Sigmoid colon (tissue), 7 donors: ENCODE results near the gene OCEL1. TPM values are rescaled to one million over a fixed set of nuclear protein-coding genes. Genes with fewer than 3 reads are reported as not detected.

Experiments used
- polyA plus RNA-seq, 3 donors: library from polyadenylated mRNA; stranded (reverse); fragments of 200-250 nt; gene quantifications; one replicate each; pipeline ENCODE4 v1.2.3, GENCODE V29; 2013
- total RNA-seq, 4 donors: library from RNA; depleted of rRNA; stranded (reverse); fragments of >200 nt; gene quantifications; one replicate each; pipeline ENCODE4 v1.1.0, GENCODE V29; 2016
- donor health status: healthy with polysubstance abuse.
- donor health status: Bipolar disorder and iron deficiency.
- donor health status: healthy.

The OCEL1 gene
- total and polyA plus RNA-seq, 7 donors, result 7.5 to 79.8 (median 15.8) TPM

Other genes starting within 250 kb of the OCEL1 start
- 10 to 100 TPM in 1 of 4 donors, 1 to 10 TPM in 3; 2.4 to 14.4 (median 5.1) TPM for gene CPAMD8, start 199.4 kb upstream of the OCEL1 start, total RNA-seq
- gene CPAMD8, start 199.4 kb upstream of the OCEL1 start, polyA plus RNA-seq, result 1 to 10 TPM in 2 of 3 donors, under 1 TPM in 1; 0.60 to 2.3 (median 1.8) TPM
- gene HAUS8, start 150.8 kb upstream of the OCEL1 start, total RNA-seq, result 10 to 100 TPM in 2 of 4 donors, 1 to 10 TPM in 2; 6.7 to 14.1 (median 11.1) TPM
- gene HAUS8, start 150.8 kb upstream of the OCEL1 start, polyA plus RNA-seq, result 10 to 100 TPM in 2 of 3 donors, 1 to 10 TPM in 1; 9.6 to 14.8 (median 10.4) TPM
- gene MYO9B, start 150.4 kb upstream of the OCEL1 start, total RNA-seq, result 10 to 100 TPM; 42.8 to 95.0 (median 58.3) TPM
- 10 to 100 TPM; 24.6 to 85.9 (median 29.8) TPM for gene MYO9B, start 150.4 kb upstream of the OCEL1 start, polyA plus RNA-seq
- gene USE1, start 10.9 kb upstream of the OCEL1 start, total RNA-seq, result 10 to 100 TPM; 22.5 to 45.3 (median 37.8) TPM
- gene USE1, start 10.9 kb upstream of the OCEL1 start, polyA plus RNA-seq, result 10 to 100 TPM; 34.2 to 38.3 (median 34.7) TPM
- 10 to 100 TPM; 21.6 to 32.6 (median 27.8) TPM for gene NR2F6, start 19.7 kb downstream of the OCEL1 start, total RNA-seq
- 10 to 100 TPM; 45.0 to 72.1 (median 59.5) TPM for gene NR2F6, start 19.7 kb downstream of the OCEL1 start, polyA plus RNA-seq
- 10 to 100 TPM in 1 of 4 donors, 1 to 10 TPM in 3; 1.6 to 18.6 (median 4.4) TPM for gene USHBP1, start 38.5 kb downstream of the OCEL1 start, total RNA-seq
- gene USHBP1, start 38.5 kb downstream of the OCEL1 start, polyA plus RNA-seq, result 1 to 10 TPM in 1 of 3 donors, under 1 TPM in 2; 0.23 to 2.1 (median 0.60) TPM
- gene BABAM1, start 41.2 kb downstream of the OCEL1 start, total RNA-seq, result 100 to 1,000 TPM in 2 of 4 donors, 10 to 100 TPM in 2; 90.0 to 101 (median 98.7) TPM
- gene BABAM1, start 41.2 kb downstream of the OCEL1 start, polyA plus RNA-seq, result 10 to 100 TPM; 71.4 to 87.1 (median 83.7) TPM
- 1 to 10 TPM in 1 of 4 donors, under 1 TPM in 3; 0.49 to 1.1 (median 0.63) TPM for gene ANKLE1, start 55.7 kb downstream of the OCEL1 start, total RNA-seq
- gene ANKLE1, start 55.7 kb downstream of the OCEL1 start, polyA plus RNA-seq, result 1 to 10 TPM in 1 of 3 donors, not detected in 2; 1.3 TPM
- gene ABHD8, start 77.2 kb downstream of the OCEL1 start, total RNA-seq, result 10 to 100 TPM; 15.5 to 21.9 (median 18.8) TPM
- 1 to 10 TPM; 4.2 to 9.0 (median 7.4) TPM for gene ABHD8, start 77.2 kb downstream of the OCEL1 start, polyA plus RNA-seq
- gene MRPL34, start 79.6 kb downstream of the OCEL1 start, total RNA-seq, result 100 to 1,000 TPM; 174 to 390 (median 267) TPM
- gene MRPL34, start 79.6 kb downstream of the OCEL1 start, polyA plus RNA-seq, result 100 to 1,000 TPM; 217 to 476 (median 275) TPM
- 10 to 100 TPM in 2 of 4 donors, 1 to 10 TPM in 2; 6.1 to 10.3 (median 8.7) TPM for gene DDA1, start 83.3 kb downstream of the OCEL1 start, total RNA-seq
- 100 to 1,000 TPM in 1 of 3 donors, 10 to 100 TPM in 2; 57.1 to 101 (median 82.6) TPM for gene DDA1, start 83.3 kb downstream of the OCEL1 start, polyA plus RNA-seq
- gene ANO8, start 108.6 kb downstream of the OCEL1 start, total RNA-seq, result 10 to 100 TPM in 1 of 4 donors, 1 to 10 TPM in 3; 2.0 to 10.5 (median 2.7) TPM
- gene ANO8, start 108.6 kb downstream of the OCEL1 start, polyA plus RNA-seq, result 1 to 10 TPM in 2 of 3 donors, under 1 TPM in 1; 0.46 to 5.4 (median 1.2) TPM
- gene GTPBP3, start 111.3 kb downstream of the OCEL1 start, total RNA-seq, result 10 to 100 TPM in 3 of 4 donors, 1 to 10 TPM in 1; 4.6 to 22.2 (median 15.4) TPM
- 10 to 100 TPM in 1 of 3 donors, 1 to 10 TPM in 2; 3.7 to 16.0 (median 4.8) TPM for gene GTPBP3, start 111.3 kb downstream of the OCEL1 start, polyA plus RNA-seq
- 10 to 100 TPM; 10.5 to 34.6 (median 19.7) TPM for gene PLVAP, start 151.1 kb downstream of the OCEL1 start, total RNA-seq
- 10 to 100 TPM in 2 of 3 donors, 1 to 10 TPM in 1; 3.0 to 54.7 (median 13.2) TPM for gene PLVAP, start 151.1 kb downstream of the OCEL1 start, polyA plus RNA-seq
- 1 to 10 TPM in 1 of 4 donors, not detected in 3; 4.4 TPM for gene CCDC194, start 168.0 kb downstream of the OCEL1 start, total RNA-seq
- gene CCDC194, start 168.0 kb downstream of the OCEL1 start, polyA plus RNA-seq, result under 1 TPM in 1 of 3 donors, not detected in 2; 0.35 TPM
- gene BST2, start 179.4 kb downstream of the OCEL1 start, total RNA-seq, result 100 to 1,000 TPM in 3 of 4 donors, 10 to 100 TPM in 1; 81.0 to 125 (median 111) TPM
- gene BST2, start 179.4 kb downstream of the OCEL1 start, polyA plus RNA-seq, result 100 to 1,000 TPM in 1 of 3 donors, 10 to 100 TPM in 2; 37.8 to 127 (median 40.7) TPM
- 10 to 100 TPM; 40.4 to 55.8 (median 44.8) TPM for gene MVB12A, start 193.8 kb downstream of the OCEL1 start, total RNA-seq
- 100 to 1,000 TPM in 1 of 3 donors, 10 to 100 TPM in 2; 71.5 to 102 (median 79.4) TPM for gene MVB12A, start 193.8 kb downstream of the OCEL1 start, polyA plus RNA-seq
- 1 to 10 TPM in 2 of 4 donors, under 1 TPM in 1, not detected in 1; 0.36 to 1.8 (median 1.7) TPM for gene TMEM221, start 222.4 kb downstream of the OCEL1 start, total RNA-seq
- under 1 TPM in 1 of 3 donors, not detected in 2; 0.23 TPM for gene TMEM221, start 222.4 kb downstream of the OCEL1 start, polyA plus RNA-seq
- gene NXNL1, start 234.7 kb downstream of the OCEL1 start, total RNA-seq, result not detected
- not detected for gene NXNL1, start 234.7 kb downstream of the OCEL1 start, polyA plus RNA-seq
- gene SLC27A1, start 244.3 kb downstream of the OCEL1 start, total RNA-seq, result 10 to 100 TPM; 13.2 to 23.8 (median 15.9) TPM
- gene SLC27A1, start 244.3 kb downstream of the OCEL1 start, polyA plus RNA-seq, result 1 to 10 TPM in 2 of 3 donors, under 1 TPM in 1; 0.69 to 8.8 (median 3.6) TPM